HFF-Myc (cell line): ENCODE results near the gene OR2T6.

Experiments
- DNase-seq: peaks from one replicate; pipeline ENCODE4 v3.0.0-alpha.2; 2011; ENCODE audit warnings: low read depth; ENCODE audit errors: extremely low read depth
- H3K4me3 ChIP-seq: replicated peaks from 2 replicates; pipeline ENCODE4 v1.5.1; 2011; ENCODE audit warnings: low read depth, mild to moderate bottlenecking, control low read depth, low read length
- TF ChIP-seq, protein P1 (sequence below): IDR thresholded peaks from 2 replicates; pipeline ENCODE4 v1.5.1; 2012; ENCODE audit warnings: mild to moderate bottlenecking, low read depth, low read length, control low read depth; ENCODE audit errors: missing control alignments

The OR2T6 gene

DNA sequence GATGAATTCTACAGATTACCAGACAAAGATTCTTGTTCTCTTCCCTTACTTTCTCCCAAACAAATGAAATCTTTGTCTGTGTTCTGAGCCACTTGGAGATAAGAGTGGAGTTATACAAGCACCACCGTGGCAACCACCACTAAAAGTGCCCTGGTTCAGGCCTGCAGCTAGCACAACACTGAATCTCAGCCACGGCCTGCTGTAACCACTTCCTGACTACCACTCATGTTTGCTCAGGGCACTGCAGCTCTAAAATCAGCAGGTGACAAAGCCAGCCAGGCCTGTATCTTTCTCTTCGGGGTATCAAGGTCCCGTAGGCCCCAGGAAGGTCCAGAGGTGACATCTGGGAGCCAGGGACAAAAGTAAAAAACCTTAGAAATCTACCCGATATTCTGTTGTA lies 3.2 kb upstream of the OR2T6 start:
- DNase-seq = no peak
- TF ChIP-seq, protein P1, sequence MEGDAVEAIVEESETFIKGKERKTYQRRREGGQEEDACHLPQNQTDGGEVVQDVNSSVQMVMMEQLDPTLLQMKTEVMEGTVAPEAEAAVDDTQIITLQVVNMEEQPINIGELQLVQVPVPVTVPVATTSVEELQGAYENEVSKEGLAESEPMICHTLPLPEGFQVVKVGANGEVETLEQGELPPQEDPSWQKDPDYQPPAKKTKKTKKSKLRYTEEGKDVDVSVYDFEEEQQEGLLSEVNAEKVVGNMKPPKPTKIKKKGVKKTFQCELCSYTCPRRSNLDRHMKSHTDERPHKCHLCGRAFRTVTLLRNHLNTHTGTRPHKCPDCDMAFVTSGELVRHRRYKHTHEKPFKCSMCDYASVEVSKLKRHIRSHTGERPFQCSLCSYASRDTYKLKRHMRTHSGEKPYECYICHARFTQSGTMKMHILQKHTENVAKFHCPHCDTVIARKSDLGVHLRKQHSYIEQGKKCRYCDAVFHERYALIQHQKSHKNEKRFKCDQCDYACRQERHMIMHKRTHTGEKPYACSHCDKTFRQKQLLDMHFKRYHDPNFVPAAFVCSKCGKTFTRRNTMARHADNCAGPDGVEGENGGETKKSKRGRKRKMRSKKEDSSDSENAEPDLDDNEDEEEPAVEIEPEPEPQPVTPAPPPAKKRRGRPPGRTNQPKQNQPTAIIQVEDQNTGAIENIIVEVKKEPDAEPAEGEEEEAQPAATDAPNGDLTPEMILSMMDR = no peak
- H3K4me3 ChIP-seq = no peak overlapping the region

DNA sequence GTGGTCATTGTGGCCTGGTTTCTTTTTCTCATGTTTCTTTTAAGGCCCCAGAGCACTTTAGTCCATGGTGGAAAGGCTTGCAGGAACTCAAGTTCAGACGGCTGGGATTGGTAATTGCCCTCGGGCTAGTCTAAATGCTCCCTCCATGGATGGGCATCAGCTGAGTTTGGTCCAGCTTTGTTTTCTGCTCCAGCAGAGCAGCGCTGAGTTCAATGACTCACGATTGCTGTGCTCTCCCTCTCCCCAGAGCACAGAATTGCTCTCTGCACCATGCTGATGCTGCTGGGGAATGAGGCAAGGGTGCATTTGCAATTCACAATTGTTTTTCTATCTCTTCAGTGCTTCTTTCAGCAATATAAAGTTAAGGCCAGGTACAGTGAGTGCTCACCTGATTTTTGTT lies 1.8 kb upstream of the OR2T6 start:
- TF ChIP-seq, protein P1 = no peak
- no peak overlapping the region for H3K4me3 ChIP-seq
- DNase-seq = no peak

DNA sequence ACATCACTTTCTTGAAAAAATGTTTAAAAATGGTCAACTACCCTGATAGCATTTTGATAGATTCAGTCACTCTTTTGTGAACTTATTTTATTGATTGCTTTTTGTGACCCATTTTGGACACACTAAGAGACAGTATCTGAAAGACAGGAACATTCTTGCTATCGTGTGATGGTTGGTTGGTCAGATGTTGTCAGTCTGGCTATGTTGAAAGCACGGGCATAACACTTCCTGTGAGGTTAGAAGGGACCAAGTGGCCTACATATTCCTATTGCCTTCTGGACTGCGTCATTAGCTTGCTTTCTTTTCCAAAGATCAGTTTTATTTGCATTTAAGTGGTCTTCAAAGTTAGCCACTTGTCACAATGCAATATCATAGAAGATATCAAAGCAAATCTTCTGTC lies 1.4 kb downstream of the OR2T6 start:
- TF ChIP-seq, protein P1 = no peak
- DNase-seq = no peak
- H3K4me3 ChIP-seq = no peak overlapping the region

DNA sequence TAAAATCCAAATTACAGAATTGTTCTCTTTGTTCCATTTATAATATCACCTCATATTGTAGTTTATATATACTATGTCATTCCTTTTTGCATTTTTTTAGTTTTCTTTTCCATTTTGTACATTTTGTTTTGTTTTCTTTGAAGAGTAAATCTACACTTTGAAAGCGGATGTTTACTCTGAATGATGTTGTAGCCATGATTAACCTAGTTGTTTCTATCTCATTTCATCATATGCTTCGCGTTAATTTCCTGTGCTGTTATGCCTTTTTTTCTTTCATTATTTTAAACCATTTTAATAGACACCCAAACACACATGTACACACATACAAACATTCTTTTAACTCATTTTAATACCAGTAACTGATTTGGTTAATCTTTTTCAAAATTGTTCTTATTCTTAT lies 5.3 kb downstream of the OR2T6 start:
- DNase-seq = no peak
- TF ChIP-seq, protein P1 = no peak
- H3K4me3 ChIP-seq = no peak overlapping the region

DNA sequence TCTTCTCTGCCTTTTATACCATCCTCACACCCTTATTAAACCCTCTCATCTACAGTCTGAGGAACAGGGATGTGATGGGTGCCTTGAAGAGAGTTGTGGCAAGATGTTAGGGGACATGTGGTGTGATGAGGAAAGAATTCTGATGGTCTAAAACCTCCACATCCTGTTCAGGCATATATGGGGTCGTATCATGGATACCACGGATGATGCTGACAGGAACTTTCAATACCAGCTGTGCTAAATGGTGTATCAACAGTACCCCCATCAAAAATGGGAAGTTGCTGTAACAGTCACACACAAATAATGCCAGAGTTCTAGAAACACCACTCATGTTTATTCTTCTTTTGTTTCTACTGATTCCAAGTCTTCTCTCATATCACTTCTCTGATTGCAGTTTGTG lies 12.9 kb downstream of the OR2T6 start:
- DNase-seq = no peak
- TF ChIP-seq, protein P1 = no peak
- no peak overlapping the region for H3K4me3 ChIP-seq

DNA sequence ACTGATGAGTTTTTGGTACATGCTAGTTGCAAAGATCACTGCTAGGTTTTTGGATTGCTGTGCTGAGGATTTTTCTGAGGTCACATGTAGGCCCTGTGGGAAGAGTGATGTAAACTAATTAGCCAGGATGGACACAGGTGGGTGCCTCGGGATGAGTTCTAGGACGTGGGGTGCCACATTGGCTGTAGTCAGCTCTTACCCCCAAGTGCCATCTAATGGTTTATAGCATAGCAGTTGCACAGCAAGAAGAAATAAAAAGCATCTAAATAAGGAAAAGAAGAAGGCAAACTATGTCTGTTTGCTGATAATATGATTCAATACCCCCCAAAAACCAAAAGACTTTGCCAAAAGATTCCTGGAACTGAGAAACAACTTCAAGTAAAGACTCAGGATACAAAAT lies 17.5 kb downstream of the OR2T6 start:
- TF ChIP-seq, protein P1 = no peak
- no peak overlapping the region for H3K4me3 ChIP-seq
- DNase-seq = no peak

DNA sequence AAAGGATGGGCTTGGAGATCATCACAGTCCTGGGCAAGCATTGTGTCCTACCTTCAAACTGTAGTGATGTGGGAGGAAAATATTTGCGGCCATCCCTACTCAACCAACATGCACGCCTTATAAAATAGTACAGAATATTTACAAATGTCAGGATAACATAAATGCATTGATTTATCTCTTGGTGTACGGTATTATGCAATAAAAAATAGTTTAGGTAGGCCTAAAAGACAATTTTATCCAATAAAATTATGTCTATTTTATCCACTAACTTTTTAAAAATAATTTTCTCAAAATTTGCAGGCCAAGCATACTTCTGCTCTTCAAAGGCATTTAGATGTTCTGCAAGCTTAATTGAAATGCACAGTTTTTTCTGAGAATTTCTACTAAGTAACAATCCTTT lies 27.2 kb downstream of the OR2T6 start, which contains the start of gene OR2T1:
TSS of gene OR2T1 (plus strand) at position 301 of the 400 bp plus-strand sequence. CDS start 3,100 bp downstream, outside the sequence.
- no peak for DNase-seq
- TF ChIP-seq, protein P1 = no peak
- H3K4me3 ChIP-seq = no peak within 1 kb of the TSS
